H1 (cell line): ENCODE data around the gene GTF3C5. TPM values are rescaled to one million over a fixed set of nuclear protein-coding genes. Genes with fewer than 3 reads are reported as not detected.
"Not testable (repeated sequence)": the region's sequence is repeated elsewhere in the genome, so short reads cannot be mapped to it uniquely, and the experiment has no call there.

Source experiments
- CTCF ChIA-PET: fragments of 300-600 bp; sonication (Branson Sonifier 250); formaldehyde crosslinking; loops from one replicate; lab custom pipeline; 2021; ENCODE audit not compliant: partially characterized antibody; lab: Charles Lee
- POLR2A ChIA-PET: fragments of 300-600 bp; sonication (Branson Sonifier 250); formaldehyde crosslinking; loops from one replicate; lab custom pipeline; 2021; ENCODE audit warnings: inconsistent platforms; ENCODE audit not compliant: partially characterized antibody; lab: Charles Lee
- DNase-seq, 2 experiments: peaks; one replicate each; pipeline versions ENCODE4 v3.0.0 to v3.0.0-alpha.2; 2010 to 2022; ENCODE audit warnings: low spot score in 2 of 2, low read depth in 1 of 2, mixed read lengths in 1 of 2
- FAIRE-seq: peaks from 2 replicates; lab custom pipeline; 2011; peaks lifted over from hg19 to GRCh38; lab: Jason Lieb, UNC
- H2AFZ ChIP-seq: 2 replicates; pipeline ENCODE4 v1.8.1; 2012; ENCODE audit warnings: low read length, inconsistent platforms
- H2AK5ac ChIP-seq: 2 replicates; pipeline ENCODE4 v1.6.1; 2013; ENCODE audit warnings: low read depth, low read length
- H2BK120ac ChIP-seq: replicated peaks from 2 replicates; pipeline ENCODE3; 2013; ENCODE audit warnings: low read depth, low read length, inconsistent platforms
- H2BK12ac ChIP-seq: 2 replicates; pipeline ENCODE4 v1.6.1; 2013; ENCODE audit warnings: low read depth, low read length
- H2BK15ac ChIP-seq: 2 replicates; pipeline ENCODE4 v1.6.1; 2013; ENCODE audit warnings: low read length
- H2BK20ac ChIP-seq: 2 replicates; pipeline ENCODE4 v1.6.1; 2013; ENCODE audit warnings: low read length
- H2BK5ac ChIP-seq: 2 replicates; pipeline ENCODE4 v1.6.1; 2013; ENCODE audit warnings: low read depth, low read length
- H3K14ac ChIP-seq: 2 replicates; pipeline ENCODE4 v1.6.1; 2013; ENCODE audit warnings: inconsistent platforms; ENCODE audit not compliant: insufficient read length
- H3K18ac ChIP-seq: 2 replicates; pipeline ENCODE4 v1.6.1; 2013; ENCODE audit warnings: low read length; ENCODE audit errors: extremely low read depth
- H3K23ac ChIP-seq: 2 replicates; pipeline ENCODE4 v1.6.1; 2013; ENCODE audit warnings: inconsistent platforms; ENCODE audit not compliant: insufficient read length
- H3K23me2 ChIP-seq: 2 replicates; pipeline ENCODE4 v1.6.1; 2013; ENCODE audit warnings: low read depth, low read length
- H3K27ac ChIP-seq: 2 replicates; pipeline ENCODE4 v1.6.1; 2011; ENCODE audit warnings: low read depth, low read length, inconsistent platforms
- H3K27me3 ChIP-seq, 4 experiments: replicated peaks in 1 of 4; 1 replicate in 1 of 4; 2 replicates in 3 of 4; pipeline versions ENCODE4 v1.6.1 to v1.8.1; 2011 to 2013; ENCODE audit warnings: low read length in 3 of 4, mild to moderate bottlenecking in 3 of 4, inconsistent platforms in 2 of 4, mixed read lengths in 2 of 4, moderate library complexity in 1 of 4; ENCODE audit not compliant: control insufficient read depth in 3 of 4, insufficient read depth in 3 of 4; ENCODE audit errors: extremely low read depth in 1 of 4
- H3K36me3 ChIP-seq, 4 experiments: 2 replicates each; pipeline versions ENCODE4 v1.6.1 to v1.8.1; 2011 to 2013; ENCODE audit warnings: mild to moderate bottlenecking in 4 of 4, low read length in 3 of 4, moderate library complexity in 2 of 4, control low read depth in 1 of 4, inconsistent platforms in 1 of 4; ENCODE audit not compliant: insufficient read depth in 4 of 4, control insufficient read depth in 2 of 4
- H3K4ac ChIP-seq: replicated peaks from 2 replicates; pipeline ENCODE3; 2013; ENCODE audit warnings: low read length, low read depth, mixed read lengths, inconsistent platforms; ENCODE audit not compliant: insufficient read length
- H3K4me1 ChIP-seq, 4 experiments: replicated peaks in 1 of 4; 1 replicate in 1 of 4; 2 replicates in 3 of 4; pipeline versions ENCODE4 v1.6.1 to v1.8.1; 2011 to 2013; ENCODE audit warnings: low read length in 3 of 4, inconsistent platforms in 2 of 4, mixed read lengths in 1 of 4; ENCODE audit not compliant: insufficient read depth in 4 of 4, control insufficient read depth in 3 of 4
- H3K4me2 ChIP-seq, 2 experiments: 2 replicates each; pipeline versions ENCODE4 v1.6.1 to v1.8.1; 2011 to 2013; ENCODE audit warnings: low read depth in 2 of 2, low read length in 2 of 2, control low read depth in 1 of 2, inconsistent platforms in 1 of 2, mild to moderate bottlenecking in 1 of 2; ENCODE audit not compliant: insufficient read depth in 1 of 2
- H3K4me3 ChIP-seq, 4 experiments: fragments of 200-600, 300-600 bp in 1 of 4; sonication (generic), shearing (Covaris generic), sonication (Bioruptor Twin) in 1 of 4; 2 replicates each; pipeline versions ENCODE4 v1.5.1 to v1.8.1; 2011 to 2016; ENCODE audit warnings: low read length in 4 of 4, low read depth in 3 of 4, control low read depth in 2 of 4, inconsistent platforms in 2 of 4, mild to moderate bottlenecking in 2 of 4, mixed read lengths in 1 of 4, moderate library complexity in 1 of 4; ENCODE audit not compliant: insufficient read depth in 2 of 4; ENCODE audit errors: extremely low read depth in 1 of 4
- H3K56ac ChIP-seq: replicated peaks from 2 replicates; pipeline ENCODE3; 2013; ENCODE audit warnings: low read depth, mild to moderate bottlenecking, mixed read lengths, low read length, inconsistent platforms; ENCODE audit not compliant: insufficient read length
- H3K79me1 ChIP-seq: 2 replicates; pipeline ENCODE4 v1.6.1; 2013; ENCODE audit warnings: low read depth, low read length, control low read depth
- H3K79me2 ChIP-seq, 2 experiments: 2 replicates each; pipeline versions ENCODE4 v1.6.1 to v1.8.1; 2012 to 2013; ENCODE audit warnings: low read length in 2 of 2, mild to moderate bottlenecking in 2 of 2, inconsistent platforms in 1 of 2; ENCODE audit not compliant: insufficient read depth in 2 of 2, control insufficient read depth in 1 of 2
- H3K9ac ChIP-seq, 4 experiments: replicated peaks in 1 of 4; 1 replicate in 1 of 4; 2 replicates in 3 of 4; pipeline versions ENCODE4 v1.6.1 to v1.8.1; 2011 to 2013; ENCODE audit warnings: low read depth in 3 of 4, low read length in 3 of 4, control low read depth in 2 of 4, mild to moderate bottlenecking in 2 of 4, moderate library complexity in 2 of 4, inconsistent platforms in 1 of 4; ENCODE audit errors: extremely low read depth in 1 of 4
- H3K9me3 ChIP-seq, 2 experiments: 2 replicates each; pipeline versions ENCODE4 v1.6.1 to v1.8.1; 2012 to 2013; ENCODE audit warnings: mild to moderate bottlenecking in 2 of 2, moderate library complexity in 2 of 2, control low read depth in 1 of 2, inconsistent platforms in 1 of 2, low read depth in 1 of 2, low read length in 1 of 2, mixed read lengths in 1 of 2; ENCODE audit not compliant: insufficient read depth in 2 of 2
- H4K20me1 ChIP-seq, 2 experiments: replicated peaks in 1 of 2; 2 replicates each; pipeline versions ENCODE3 to v1.8.1; 2011 to 2013; ENCODE audit warnings: inconsistent platforms in 2 of 2, low read length in 2 of 2, mild to moderate bottlenecking in 1 of 2; ENCODE audit not compliant: insufficient read depth in 2 of 2, control insufficient read depth in 1 of 2
- H4K5ac ChIP-seq: 2 replicates; pipeline ENCODE4 v1.6.1; 2013; ENCODE audit warnings: low read length, low read depth, mixed read lengths, inconsistent platforms; ENCODE audit not compliant: insufficient read length
- H4K8ac ChIP-seq: 2 replicates; pipeline ENCODE4 v1.8.0; 2013; ENCODE audit warnings: mild to moderate bottlenecking, moderate library complexity, low read length, inconsistent platforms; ENCODE audit not compliant: insufficient read depth; ENCODE audit errors: extremely low read depth
- H4K91ac ChIP-seq: replicated peaks from 2 replicates; pipeline ENCODE3; 2013; ENCODE audit warnings: low read length, mixed read lengths, inconsistent platforms; ENCODE audit not compliant: insufficient read length
- WGBS, 2 experiments: shearing (Covaris generic) in 1 of 2; methylation state at CpG; one replicate each; pipeline versions ENCODE4 v1.1.6 to v1.1.7; 2013 to 2015; ENCODE audit warnings: low lambda C conversion rate in 2 of 2, mixed read lengths in 2 of 2, inconsistent platforms in 1 of 2, low coverage in 1 of 2, missing lambda C conversion rate in 1 of 2; ENCODE audit not compliant: insufficient replicate concordance in 2 of 2, insufficient coverage in 1 of 2, insufficient read length in 1 of 2; ENCODE audit errors: extremely low coverage in 1 of 2, missing lambda C conversion rate in 1 of 2; 5-methylcytosine and 5-hydroxymethylcytosine counted together
- polyA plus RNA-seq, 7 experiments: library from polyadenylated mRNA; depleted of rRNA in 3 of 7; stranded (reverse) in 5 of 7; unstranded in 2 of 7; fragments of >200 nt in 5 of 7; fragments of 200-250 nt in 2 of 7; gene quantifications; 1 replicate in 5 of 7; 2 replicates in 1 of 7; 4 replicates in 1 of 7; pipeline versions ENCODE4 v1.2.1 to v1.2.3, GENCODE V29; 2011 to 2013; ENCODE audit warnings: missing spikeins in 2 of 7, mixed read lengths in 2 of 7
- total RNA-seq: library from RNA; stranded (reverse); fragmentation: NEBNext Ultra II Directional; extraction: Animal tissue kit (Norgen Biotek cat#: 25700); gene quantifications from 2 replicates; pipeline ENCODE4 v1.2.1, GENCODE V29; 2021

Gene GTF3C5
- total and polyA plus RNA-seq, 2 of the 8 experiments (the other 6 are each of a cell fraction or from before 2014, with no cell fraction given), result 78.7 to 87.1 TPM

GRCh38 chr9:133061019-133061763 lies 30.4 kb downstream of the GTF3C5 start:
- CTCF ChIA-PET, result interaction anchor here (1.1 to 1.2 kb wide), 2 partner anchors 39 to 86 kb away, joined by 3 to 4 read pairs; no protein-coding TSS in a partner anchor
- Histone ChIP-seq H2BK15ac (peak overlapping the region; percentile 29; the same call in 1 of the 2 replicates), H2AK5ac (peak overlapping the region; percentile 93; the same call in 1 of the 2 replicates), H2BK12ac (peak overlapping the region; percentile 71; the same call in 1 of the 2 replicates), H3K18ac (peak overlapping the region; percentile 44), H3K56ac (peak overlapping the region; percentile 1), H4K91ac (peak overlapping the region; percentile 98), H4K5ac (peak overlapping the region; percentile 50), H2BK5ac (peak overlapping the region; percentile 83; the same call in 1 of the 2 replicates), H3K4me1 (peaks cover 6 to 23% (median 13%) of the 10 kb centered on the region in 4 experiments), H3K36me3 (peaks cover 0 to 17% (median 4%) of the 10 kb centered on the region in 4 experiments; a peak in 5 of 8 replicates), H2BK20ac (peak overlapping the region; percentile 72; the same call in 1 of the 2 replicates)
- POLR2A ChIA-PET, result interaction anchor here (1.9 kb wide), 2 partner anchors 12 kb away, joined by 4 to 7 read pairs; no protein-coding TSS in a partner anchor
- DNase-seq, H3K27ac ChIP-seq, H3K23ac ChIP-seq, H3K23me2 ChIP-seq, H2BK120ac ChIP-seq, H3K4me3 ChIP-seq, FAIRE-seq, H3K27me3 ChIP-seq, H3K14ac ChIP-seq, H3K79me2 ChIP-seq, H3K9me3 ChIP-seq, H4K20me1 ChIP-seq, H3K4me2 ChIP-seq, H4K8ac ChIP-seq, H3K79me1 ChIP-seq, H3K4ac ChIP-seq, H3K9ac ChIP-seq, H2AFZ ChIP-seq: not testable (repeated sequence)
- WGBS, 2 experiments, result 81% methylated on average over 10 of the region's 14 CpGs; no CpG with 5 or more reads in 1 of the 2 experiments
